HG03565 (cell line): ENCODE measurements around the gene CERK.

ENCODE experiments used
- ATAC-seq: cut with Tn5 transposase; IDR thresholded peaks from one replicate; pipeline ENCODE4 v1.9.1; 2021; ENCODE audit warnings: mild to moderate bottlenecking, moderate library complexity; ENCODE audit not compliant: unreplicated experiment

CERK gene

DNA sequence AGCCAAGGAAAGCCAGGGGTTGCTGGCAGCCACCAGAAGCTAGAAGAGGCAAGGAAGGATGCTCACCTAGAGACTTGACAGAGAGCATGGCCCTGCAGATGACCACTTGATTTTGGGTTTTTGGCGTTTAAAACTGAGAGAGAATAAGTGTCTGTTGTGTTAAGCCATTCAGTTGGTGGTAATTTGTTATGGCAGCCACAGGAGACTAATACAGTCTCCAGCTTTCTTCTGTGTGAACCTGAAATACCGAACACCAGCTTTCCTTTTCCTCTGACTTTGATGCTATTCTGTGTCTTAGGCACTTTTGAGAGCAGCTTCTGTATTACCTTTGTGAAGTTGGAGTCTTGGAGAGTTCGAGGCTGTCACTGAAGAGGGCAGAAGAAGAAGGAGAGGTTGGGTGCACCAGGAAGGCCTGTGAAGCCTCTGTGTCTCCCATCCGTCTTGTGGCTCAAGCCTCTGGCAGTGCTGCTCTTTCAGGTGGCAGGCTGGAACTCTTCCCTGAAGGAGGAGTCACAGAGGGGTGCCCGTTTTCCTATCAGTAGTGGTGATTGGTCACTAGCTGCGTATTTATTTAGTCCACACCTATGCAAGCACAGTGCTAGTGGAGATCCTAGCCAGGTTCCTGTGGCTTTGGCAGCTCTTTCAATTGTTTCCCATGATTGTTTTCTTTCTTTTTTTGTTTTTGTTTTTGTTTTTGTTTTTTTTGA, 26.9 kb upstream of the CERK start:
- no peak for ATAC-seq

DNA sequence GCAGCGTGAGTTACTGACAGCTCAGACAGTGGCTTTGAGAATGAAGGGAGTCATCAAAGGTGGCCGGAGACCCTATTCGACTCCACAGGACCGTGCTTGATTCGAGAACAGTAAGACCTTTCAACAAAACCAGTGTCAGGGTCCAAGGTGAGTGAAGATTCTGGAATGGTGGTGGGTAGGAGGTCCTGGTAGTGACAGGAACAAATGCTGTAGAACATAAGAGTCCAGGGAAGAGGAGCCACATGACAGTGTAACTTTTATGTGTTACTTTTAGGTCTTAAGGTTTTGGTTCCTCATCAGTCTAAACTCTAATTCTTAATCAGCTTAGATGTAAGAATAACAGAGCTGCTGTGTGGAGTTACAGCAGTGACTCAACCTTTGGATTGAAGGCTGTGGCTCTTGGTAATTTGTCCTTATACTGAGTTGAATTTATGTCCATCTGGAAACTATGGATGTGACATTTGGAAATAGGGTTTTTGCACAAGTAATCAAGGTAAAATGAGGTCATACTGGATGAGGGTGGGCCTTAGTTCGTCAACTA, 26.2 kb upstream of the CERK start:
- ATAC-seq = no peak

GRCh38 chr22:46763051-46763705, 25.1 kb upstream of the CERK start:
- peak; percentile 34 for ATAC-seq

- peak; percentile 61 for ATAC-seq
These were observed 24.4 kb upstream of the CERK start, which contains the start of gene TBC1D22A for GRCh38 chr22:46762238-46763050. TBC1D22A (plus strand) TSS chr22:46762650; CDS start chr22:46762787, 137 bp downstream.

DNA sequence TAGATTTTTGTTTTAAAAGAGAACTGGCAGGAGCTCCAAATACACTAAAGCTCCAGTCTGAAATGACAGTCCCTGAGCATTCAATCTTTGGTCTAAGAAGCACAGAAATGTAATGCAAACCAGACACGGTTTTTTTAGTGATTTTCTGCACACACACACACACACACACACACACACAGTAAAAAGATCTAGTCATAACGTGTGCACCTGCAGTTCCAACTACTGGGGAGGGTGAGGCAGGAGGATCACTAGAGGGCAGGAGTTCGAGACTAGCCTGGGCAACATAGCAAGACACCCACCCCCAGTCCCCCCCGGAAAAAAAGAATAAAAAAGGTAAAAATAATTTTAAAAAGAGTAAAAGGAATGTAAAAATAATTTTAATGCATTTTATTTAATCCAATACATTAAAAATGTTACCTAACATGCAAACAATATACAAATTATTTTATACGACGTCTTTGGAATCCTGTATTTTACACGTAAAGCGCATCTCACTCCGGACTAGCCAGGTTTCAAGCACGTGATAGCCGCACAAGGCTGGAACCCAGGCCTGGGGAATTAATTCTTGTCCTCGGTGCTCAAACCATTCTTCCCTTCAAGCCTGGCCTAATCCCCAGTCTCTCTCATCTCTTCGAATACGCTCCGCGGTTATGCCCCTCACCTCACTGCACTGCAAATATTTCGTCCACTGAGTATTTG, 23.6 kb upstream of the CERK start:
- no peak for ATAC-seq

DNA sequence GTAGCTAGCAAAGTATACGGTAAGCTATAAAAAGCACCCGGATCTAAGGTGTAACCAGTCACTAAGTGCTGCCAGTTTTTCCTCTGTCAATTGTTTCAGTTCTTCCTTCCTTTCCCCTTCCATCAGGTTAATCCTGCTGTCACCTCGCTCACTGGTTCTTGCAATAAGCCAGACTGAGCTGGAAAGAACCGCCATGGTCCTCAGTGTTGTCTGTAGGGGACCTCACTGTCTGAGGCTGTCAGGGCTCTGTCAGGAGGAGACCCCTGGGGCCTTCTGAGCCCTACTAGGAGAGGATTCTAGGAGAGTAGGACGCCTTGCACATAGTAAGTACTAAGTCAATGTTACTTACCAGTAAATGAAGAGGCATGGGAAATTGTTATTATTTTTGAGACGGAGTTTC, 23.0 kb upstream of the CERK start:
- no peak for ATAC-seq

GRCh38 chr22:46758867-46759290, 20.8 kb upstream of the CERK start:
- ATAC-seq = no peak

DNA sequence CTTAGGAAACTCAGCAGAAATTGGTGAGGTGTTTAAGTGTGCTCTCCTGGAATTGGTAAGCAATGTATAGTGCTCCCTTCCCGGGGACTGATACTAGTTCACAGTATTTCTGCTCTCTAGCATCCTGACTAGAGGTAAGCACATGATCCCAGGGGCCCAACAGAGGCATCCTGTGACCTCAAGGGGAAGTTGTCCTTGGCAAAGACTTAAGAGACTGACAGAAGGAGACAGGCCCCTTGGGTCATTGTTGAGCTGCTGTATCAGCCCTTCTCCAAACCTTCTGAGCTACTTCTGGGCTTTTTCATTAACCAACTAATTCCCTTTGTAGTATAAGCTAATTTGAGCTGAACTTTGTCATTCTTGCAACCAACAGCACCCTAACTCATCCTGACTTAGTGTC, 20.1 kb upstream of the CERK start:
- no peak for ATAC-seq

- ATAC-seq = no peak
These were observed 19.1 kb upstream of the CERK start for GRCh38 chr22:46757104-46757503.

GRCh38 chr22:46756097-46756496, 18.0 kb upstream of the CERK start:
- ATAC-seq = no peak

- no peak for ATAC-seq
These were observed 17.5 kb upstream of the CERK start for GRCh38 chr22:46755525-46755924.

GRCh38 chr22:46754826-46755225, 16.8 kb upstream of the CERK start:
- no peak for ATAC-seq

GRCh38 chr22:46754110-46754799, 16.2 kb upstream of the CERK start:
- no peak for ATAC-seq

DNA sequence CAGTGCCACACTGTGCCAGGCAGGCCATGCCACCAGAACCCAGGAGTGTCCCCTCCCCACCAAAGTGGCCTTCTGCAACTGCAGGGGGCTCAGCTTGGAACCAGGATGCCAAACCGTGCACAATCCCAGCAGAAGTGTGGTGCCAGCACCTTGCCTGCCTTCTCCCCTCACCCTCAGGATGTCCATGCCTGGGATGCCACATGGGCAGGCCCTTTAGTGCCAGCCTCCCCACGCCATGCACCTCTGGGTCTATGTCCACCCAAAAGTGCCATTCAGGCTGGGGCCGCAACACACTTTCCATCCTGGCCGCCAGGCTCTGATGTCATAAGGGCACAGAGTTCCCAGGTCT, 15.7 kb upstream of the CERK start:
- no peak for ATAC-seq

GRCh38 chr22:46753360-46753759, 15.3 kb upstream of the CERK start:
- ATAC-seq = no peak

GRCh38 chr22:46752988-46753310, 14.9 kb upstream of the CERK start:
- no peak for ATAC-seq

GRCh38 chr22:46752286-46752987, 14.4 kb upstream of the CERK start:
- ATAC-seq = no peak

GRCh38 chr22:46750863-46751443, 12.9 kb upstream of the CERK start:
- no peak for ATAC-seq

DNA sequence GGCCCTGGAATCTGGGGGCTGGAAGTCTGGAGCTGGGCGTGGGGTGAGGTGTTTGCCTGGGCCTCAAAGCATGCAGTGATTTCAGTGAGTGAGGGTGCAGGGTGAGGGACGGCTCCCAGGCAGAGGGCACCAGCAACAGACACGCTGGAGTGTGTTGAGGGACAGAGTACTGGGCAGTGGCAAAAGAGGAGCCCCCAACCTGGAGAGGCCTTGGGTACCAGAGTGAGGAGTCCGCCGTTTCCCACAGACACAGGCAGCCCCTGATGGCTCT, 12.4 kb upstream of the CERK start:
- ATAC-seq = no peak
